Hepatocyte (in vitro differentiated cells): ENCODE data around the gene PLXNC1. TPM values are rescaled to one million over a fixed set of nuclear protein-coding genes. Genes with fewer than 3 reads are reported as not detected.

Experiments
- DNase-seq: peaks from one replicate; pipeline ENCODE4 v3.0.0-alpha.2; 2016; ENCODE audit warnings: low spot score
- H2AFZ ChIP-seq: fragments of 200-600 bp; sonication (generic); 2 replicates; pipeline ENCODE4 v1.6.0; 2016; ENCODE audit warnings: antibody characterized with exemption, mild to moderate bottlenecking
- H3K27ac ChIP-seq: fragments of 200-600 bp; sonication (generic); 2 replicates; pipeline ENCODE4 v1.5.1; 2016; ENCODE audit warnings: mild to moderate bottlenecking
- H3K27me3 ChIP-seq: fragments of 200-600 bp; sonication (generic); 2 replicates; pipeline ENCODE4 v1.6.1; 2016
- H3K36me3 ChIP-seq: fragments of 200-600 bp; sonication (generic); replicated peaks from 2 replicates; pipeline ENCODE4 v1.5.1; 2016; ENCODE audit warnings: low read depth; ENCODE audit not compliant: insufficient read depth
- H3K4me1 ChIP-seq: fragments of 200-600 bp; sonication (generic); 2 replicates; pipeline ENCODE4 v1.5.1; 2016; ENCODE audit warnings: mild to moderate bottlenecking, moderate library complexity; ENCODE audit not compliant: insufficient read depth
- H3K4me2 ChIP-seq: fragments of 200-600 bp; sonication (generic); 2 replicates; pipeline ENCODE4 v1.6.0; 2016
- H3K4me3 ChIP-seq: fragments of 200-600 bp; sonication (generic); 2 replicates; pipeline ENCODE4 v1.5.1; 2016; ENCODE audit warnings: mild to moderate bottlenecking
- H3K79me2 ChIP-seq: fragments of 200-600 bp; sonication (generic); 2 replicates; pipeline ENCODE4 v1.6.0; 2017; ENCODE audit warnings: mild to moderate bottlenecking
- H3K9me2 ChIP-seq: fragments of 200-600 bp; sonication (generic); replicated peaks from 2 replicates; pipeline ENCODE4 v1.6.0; 2017; ENCODE audit warnings: mild to moderate bottlenecking; ENCODE audit not compliant: insufficient read depth
- H3K9me3 ChIP-seq: fragments of 200-600 bp; sonication (generic); 2 replicates; pipeline ENCODE4 v1.5.1; 2016; ENCODE audit warnings: low read depth, mild to moderate bottlenecking
- H4K20me1 ChIP-seq: fragments of 200-600 bp; sonication (generic); 2 replicates; pipeline ENCODE4 v1.6.0; 2016; ENCODE audit warnings: mild to moderate bottlenecking; ENCODE audit not compliant: insufficient read depth, poor library complexity, severe bottlenecking
- EZH2 ChIP-seq: fragments of 200-600 bp; sonication (generic); IDR thresholded peaks from 2 replicates; pipeline ENCODE4 v1.6.1; 2016; ENCODE audit warnings: antibody characterized with exemption, mild to moderate bottlenecking, borderline replicate concordance
- EZH2phosphoT487 ChIP-seq: fragments of 200-600 bp; sonication (generic); IDR thresholded peaks from one replicate; pipeline ENCODE4 v1.6.1; 2018; ENCODE audit warnings: antibody characterized with exemption, mild to moderate bottlenecking, low read depth, moderate library complexity; ENCODE audit not compliant: unreplicated experiment, severe bottlenecking
- WGBS: methylation state at CpG from one replicate; pipeline ENCODE4 v1.1.6; 2016; ENCODE audit warnings: low lambda C conversion rate; ENCODE audit errors: missing lambda C conversion rate; 5-methylcytosine and 5-hydroxymethylcytosine counted together
- polyA plus RNA-seq: library from polyadenylated mRNA; unstranded; fragments of >200 nt; fragmentation: Nextera tagmentation; extraction: Ambion mirVana; gene quantifications from 2 replicates; pipeline ENCODE4 v1.2.1, GENCODE V29; 2016
- total RNA-seq: library from RNA; depleted of rRNA; stranded (reverse); fragments of >200 nt; gene quantifications from 2 replicates; pipeline ENCODE4 v1.2.3, GENCODE V29; 2014
- TF ChIP-seq, protein P1 (sequence below): fragments of 200-600 bp; sonication (generic); IDR thresholded peaks from 2 replicates; pipeline ENCODE4 v1.5.1; 2016; ENCODE audit warnings: antibody characterized with exemption, mild to moderate bottlenecking; ENCODE audit not compliant: poor library complexity

The PLXNC1 gene
- total and polyA plus RNA-seq, 2 experiments from 2014 or later = 6.7 to 23.2 TPM

DNA sequence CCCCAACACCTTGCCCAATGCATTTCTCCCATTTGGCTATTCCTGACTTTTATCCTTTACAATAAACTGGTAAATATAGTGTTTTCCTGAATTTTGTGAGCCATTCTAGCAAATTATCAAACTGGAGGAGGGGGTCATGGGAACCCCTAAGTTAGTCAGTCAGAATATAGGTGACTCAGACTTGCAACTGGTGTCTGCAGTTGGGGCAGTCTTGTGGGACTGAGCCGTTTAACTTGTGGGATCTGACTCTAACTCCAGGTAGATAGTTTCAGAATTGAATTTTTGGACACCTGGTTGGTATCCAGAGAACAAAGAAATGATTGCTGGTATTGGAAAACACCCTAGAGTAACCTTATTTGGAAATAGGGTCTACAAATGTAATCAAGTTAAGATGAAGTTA lies 177.9 kb downstream of the PLXNC1 start:
- H3K4me3 ChIP-seq = no peak overlapping the region
- DNase-seq = no peak
- H4K20me1 ChIP-seq = no peaks in the 10 kb centered on the region
- H3K27me3 ChIP-seq = no peaks in the 10 kb centered on the region
- no peak overlapping the region for H2AFZ ChIP-seq
- H3K4me2 ChIP-seq = no peak overlapping the region
- H3K36me3 ChIP-seq = no peaks in the 10 kb centered on the region
- H3K9me2 ChIP-seq = no peaks in the 10 kb centered on the region
- H3K9me3 ChIP-seq = no peaks in the 10 kb centered on the region
- H3K4me1 ChIP-seq = no peaks in the 10 kb centered on the region
- no peaks in the 10 kb centered on the region for H3K79me2 ChIP-seq
- 91% methylated on average over 1 of the region's 1 CpG for WGBS
- no peak for TF ChIP-seq EZH2phosphoT487
- no peak for TF ChIP-seq EZH2
- TF ChIP-seq, protein P1, sequence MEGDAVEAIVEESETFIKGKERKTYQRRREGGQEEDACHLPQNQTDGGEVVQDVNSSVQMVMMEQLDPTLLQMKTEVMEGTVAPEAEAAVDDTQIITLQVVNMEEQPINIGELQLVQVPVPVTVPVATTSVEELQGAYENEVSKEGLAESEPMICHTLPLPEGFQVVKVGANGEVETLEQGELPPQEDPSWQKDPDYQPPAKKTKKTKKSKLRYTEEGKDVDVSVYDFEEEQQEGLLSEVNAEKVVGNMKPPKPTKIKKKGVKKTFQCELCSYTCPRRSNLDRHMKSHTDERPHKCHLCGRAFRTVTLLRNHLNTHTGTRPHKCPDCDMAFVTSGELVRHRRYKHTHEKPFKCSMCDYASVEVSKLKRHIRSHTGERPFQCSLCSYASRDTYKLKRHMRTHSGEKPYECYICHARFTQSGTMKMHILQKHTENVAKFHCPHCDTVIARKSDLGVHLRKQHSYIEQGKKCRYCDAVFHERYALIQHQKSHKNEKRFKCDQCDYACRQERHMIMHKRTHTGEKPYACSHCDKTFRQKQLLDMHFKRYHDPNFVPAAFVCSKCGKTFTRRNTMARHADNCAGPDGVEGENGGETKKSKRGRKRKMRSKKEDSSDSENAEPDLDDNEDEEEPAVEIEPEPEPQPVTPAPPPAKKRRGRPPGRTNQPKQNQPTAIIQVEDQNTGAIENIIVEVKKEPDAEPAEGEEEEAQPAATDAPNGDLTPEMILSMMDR = no peak
- H3K27ac ChIP-seq = no peak overlapping the region

DNA sequence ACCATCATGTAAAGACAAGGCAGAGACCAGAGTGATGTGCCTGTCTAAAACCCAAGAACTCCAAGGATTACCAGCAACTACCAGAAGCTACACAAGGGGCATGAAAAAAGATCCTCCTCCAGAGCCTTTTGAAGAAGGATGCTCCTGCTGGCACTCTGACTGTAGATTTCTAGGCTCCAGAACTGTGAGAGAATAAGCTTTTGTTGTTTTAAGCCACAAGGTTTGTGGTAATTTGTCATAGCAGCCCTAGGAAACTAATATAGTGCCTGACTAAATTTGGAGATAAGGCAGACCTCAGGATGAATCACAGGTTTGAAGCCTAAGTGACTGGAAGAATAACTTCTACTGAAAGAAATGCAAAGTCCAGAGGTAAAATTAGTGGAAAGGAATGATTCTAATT lies 178.3 kb downstream of the PLXNC1 start:
- H3K4me2 ChIP-seq = no peak overlapping the region

DNA sequence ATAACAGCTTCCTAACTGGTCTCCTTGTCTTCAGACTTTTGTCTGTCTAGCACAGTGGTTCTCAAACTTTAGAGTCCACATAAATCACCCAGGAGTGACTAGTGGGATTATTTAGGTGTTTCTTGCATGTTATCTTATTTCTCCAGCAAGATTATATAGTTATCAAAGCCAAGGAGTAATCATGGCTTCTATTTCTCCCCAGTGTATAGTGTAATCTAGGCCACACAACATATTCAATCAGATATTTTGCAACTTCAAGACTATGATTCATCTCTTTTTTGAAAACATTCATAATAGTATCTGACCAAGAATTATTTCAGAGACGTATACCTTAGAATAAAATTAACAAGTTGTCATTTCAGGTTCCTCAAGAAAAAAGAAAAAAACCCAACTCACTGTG lies 179.4 kb downstream of the PLXNC1 start:
- TF ChIP-seq EZH2phosphoT487 (no peak), EZH2 (no peak)
- TF ChIP-seq, protein P1 = no peak
- no peaks in the 10 kb centered on the region for H3K9me2 ChIP-seq
- no peaks in the 10 kb centered on the region for H4K20me1 ChIP-seq
- no peaks in the 10 kb centered on the region for H3K27me3 ChIP-seq
- H3K27ac ChIP-seq = no peak overlapping the region
- no peak overlapping the region for H2AFZ ChIP-seq
- no peaks in the 10 kb centered on the region for H3K4me1 ChIP-seq
- no peak overlapping the region for H3K4me3 ChIP-seq
- no peak for DNase-seq
- H3K36me3 ChIP-seq = no peaks in the 10 kb centered on the region
- H3K79me2 ChIP-seq = no peaks in the 10 kb centered on the region
- H3K9me3 ChIP-seq = no peaks in the 10 kb centered on the region
- no peak overlapping the region for H3K4me2 ChIP-seq
- WGBS = 95% methylated on average over 1 of the region's 1 CpG

More for the DNA sequence above, 178.3 kb downstream of the PLXNC1 start:
- TF ChIP-seq EZH2phosphoT487 = no peak
- TF ChIP-seq EZH2 = no peak
- TF ChIP-seq, protein P1 = no peak
- Histone ChIP-seq H3K4me1 (no peaks in the 10 kb centered on the region), H4K20me1 (no peaks in the 10 kb centered on the region), H3K79me2 (no peaks in the 10 kb centered on the region), H3K36me3 (no peaks in the 10 kb centered on the region), H2AFZ (no peak overlapping the region), H3K9me3 (no peaks in the 10 kb centered on the region), H3K27me3 (no peaks in the 10 kb centered on the region), H3K4me3 (no peak overlapping the region), H3K27ac (no peak overlapping the region), H3K9me2 (no peaks in the 10 kb centered on the region)
- DNase-seq = no peak

DNA sequence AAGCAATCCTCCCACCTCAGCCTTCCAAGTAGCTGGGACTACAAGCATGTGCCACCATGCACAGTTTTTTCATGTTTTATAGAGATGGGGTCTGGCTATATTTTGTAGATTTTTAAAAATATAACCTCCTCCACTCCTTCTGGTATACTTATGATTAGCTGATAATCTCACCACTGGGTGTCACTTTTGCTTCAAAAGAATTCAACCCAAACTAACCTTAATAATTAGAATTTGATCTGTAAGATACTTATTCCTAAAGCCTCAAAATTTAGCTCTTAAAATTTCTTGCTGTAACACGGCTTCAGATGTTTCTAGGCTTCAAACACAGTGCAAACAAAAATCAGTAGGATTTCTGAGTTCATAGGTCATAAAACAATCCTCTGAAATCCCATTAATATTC lies 181.0 kb downstream of the PLXNC1 start:
- H3K36me3 ChIP-seq = no peaks in the 10 kb centered on the region
- DNase-seq = no peak
- no peak overlapping the region for H3K27ac ChIP-seq
- H3K9me3 ChIP-seq = no peaks in the 10 kb centered on the region
- no peaks in the 10 kb centered on the region for H3K9me2 ChIP-seq
- H3K4me3 ChIP-seq = no peak overlapping the region
- H2AFZ ChIP-seq = no peak overlapping the region
- WGBS = 86% methylated on average over 1 of the region's 1 CpG
- no peak overlapping the region for H3K4me2 ChIP-seq
- no peaks in the 10 kb centered on the region for H4K20me1 ChIP-seq
- H3K4me1 ChIP-seq = no peaks in the 10 kb centered on the region
- TF ChIP-seq, protein P1 = peak; percentile 12
- TF ChIP-seq EZH2phosphoT487 = no peak
- no peaks in the 10 kb centered on the region for H3K79me2 ChIP-seq
- no peaks in the 10 kb centered on the region for H3K27me3 ChIP-seq
